NCI-H1436 treated with DMSO at 0.1 percent for 48 hours (cell line): Measurements from ENCODE around the gene CNRIP1.
"Not testable (repeated sequence)": the region's sequence is repeated elsewhere in the genome, so short reads cannot be mapped to it uniquely, and the experiment has no call there.

Experiments
- DNase-seq: peaks from one replicate; lab custom pipeline; 2025; lab: John Stamatoyannopoulos, UW

The CNRIP1 gene

GRCh38 chr2:68319398-68320117 lies at the start of gene CNRIP1:
Gene CNRIP1, minus strand, starts transcription at chr2:68319949. Its CDS starts 549 bp downstream, at chr2:68319400.
- no peak for DNase-seq

- no peak for DNase-seq
These were observed 49.6 kb upstream of the CNRIP1 start for GRCh38 chr2:68369337-68369734.

- no peak for DNase-seq
These were observed 49.0 kb upstream of the CNRIP1 start for GRCh38 chr2:68368654-68369336.

- no peak for DNase-seq
These were observed 48.4 kb upstream of the CNRIP1 start for GRCh38 chr2:68367953-68368653.

GRCh38 chr2:68366083-68366560 lies 46.4 kb upstream of the CNRIP1 start:
- DNase-seq = no peak

- DNase-seq = no peak
These were observed 45.3 kb upstream of the CNRIP1 start, which contains the start of gene PLEK for GRCh38 chr2:68365087-68365486. Gene PLEK, plus strand, starts transcription at chr2:68365282. Its CDS starts 70 bp downstream, at chr2:68365352.

GRCh38 chr2:68363721-68364120 lies 44.0 kb upstream of the CNRIP1 start:
- DNase-seq = no peak

- DNase-seq = no peak
These were observed 43.0 kb upstream of the CNRIP1 start for GRCh38 chr2:68362749-68363148.

GRCh38 chr2:68362069-68362468 lies 42.3 kb upstream of the CNRIP1 start:
- DNase-seq = no peak

- DNase-seq = no peak
These were observed 40.1 kb upstream of the CNRIP1 start for GRCh38 chr2:68359889-68360288.

GRCh38 chr2:68357605-68358337 lies 38.0 kb upstream of the CNRIP1 start:
- DNase-seq = no peak

- no peak for DNase-seq
These were observed 37.0 kb upstream of the CNRIP1 start for GRCh38 chr2:68356599-68357239.

- no peak for DNase-seq
These were observed 33.1 kb upstream of the CNRIP1 start for GRCh38 chr2:68352651-68353391.

- no peak for DNase-seq
These were observed 32.2 kb upstream of the CNRIP1 start for GRCh38 chr2:68351997-68352396.

- not testable (repeated sequence) for DNase-seq
These were observed 29.3 kb upstream of the CNRIP1 start for GRCh38 chr2:68349091-68349490.

- no peak for DNase-seq
These were observed 25.6 kb upstream of the CNRIP1 start for GRCh38 chr2:68345129-68345875.

- DNase-seq = no peak
These were observed 24.3 kb upstream of the CNRIP1 start for GRCh38 chr2:68344031-68344430.

GRCh38 chr2:68342470-68342869 lies 22.7 kb upstream of the CNRIP1 start:
- DNase-seq = no peak

- DNase-seq = no peak
These were observed 21.8 kb upstream of the CNRIP1 start for GRCh38 chr2:68341583-68341982.

GRCh38 chr2:68341062-68341329 lies 21.2 kb upstream of the CNRIP1 start:
- DNase-seq = no peak
